ENCODE results near the gene C1RL. TPM values are rescaled to one million over a fixed set of nuclear protein-coding genes. Genes with fewer than 3 reads are reported as not detected.

Gene C1RL
- total RNA-seq, 2 experiments from 2014 or later, result 12.2 to 14.1 TPM

- Mint-ChIP-seq H3K4me1 (ENCODE audit: low read depth) (peaks cover 58% of the 10 kb centered on the region), H3K27me3 (no peaks in the 10 kb centered on the region), H3K36me3 (ENCODE audit: low read depth) (peaks cover 61% of the 10 kb centered on the region), H3K27ac (peak overlapping the region; percentile 78), H3K9me3 (peaks cover 9% of the 10 kb centered on the region), H3K4me3 (peak overlapping the region; percentile 73)
- no peak for TF ChIP-seq CTCF (IDR thresholded peaks at IDR 0.05)
- ATAC-seq (ENCODE audit: poor library complexity) (no peak), DNase-seq (no peak)
- intact Hi-C loops (cut with DNase I, micrococcal nuclease), result loop anchor here (5.0 kb wide), 1 partner anchor 89 kb away; the partner anchor contains the start of gene LPCAT3 (in 2 of the 2)
- ChIA-PET POLR2A (interaction anchor here (1.4 to 3.8 kb wide), 3 partner anchors 161 to 237 kb away, joined by 4 to 56 read pairs (median 23); partner anchors contain the start of genes C12orf57, RNU7-1 and SPSB2), CTCF (no interaction called here)
- no peak overlapping the region for H3K27ac ChIP-seq (ENCODE audit: low read depth in 1 of 2, low read length in 2 of 2)
- no peaks in the 10 kb centered on the region for H3K27me3 ChIP-seq (ENCODE audit: control insufficient read depth in 1 of 2, insufficient read depth in 2 of 2, low read length in 2 of 2)
- peaks cover 42% of the 10 kb centered on the region for H3K4me1 ChIP-seq (ENCODE audit: insufficient read depth, low read length)
- peaks cover 34% of the 10 kb centered on the region for H3K36me3 ChIP-seq (ENCODE audit: insufficient read depth, low read length)
- H3K4me3 ChIP-seq (ENCODE audit: low read length), result no peak overlapping the region
- H3K9me3 ChIP-seq (ENCODE audit: control insufficient read depth in 1 of 2, insufficient read depth in 1 of 2, low read length in 2 of 2), result no peaks in the 10 kb centered on the region
These were observed 2.9 kb downstream of the C1RL start for GRCh38 chr12:7106082-7106481.

GRCh38 chr12:7103837-7104584, 5.0 kb downstream of the C1RL start:
- peaks cover 25% of the 10 kb centered on the region for H3K4me1 ChIP-seq (ENCODE audit: insufficient read depth, low read length)
- Mint-ChIP-seq H3K27me3 (no peaks in the 10 kb centered on the region), H3K4me3 (no peak overlapping the region), H3K36me3 (ENCODE audit: low read depth) (peaks cover 62% of the 10 kb centered on the region), H3K4me1 (ENCODE audit: low read depth) (peaks cover 49% of the 10 kb centered on the region), H3K27ac (no peak overlapping the region), H3K9me3 (peaks cover 9% of the 10 kb centered on the region)
- H3K27ac ChIP-seq (ENCODE audit: low read depth in 1 of 2, low read length in 2 of 2), result no peak overlapping the region
- ATAC-seq (ENCODE audit: poor library complexity) (no peak), DNase-seq (no peak)
- TF ChIP-seq CTCF (IDR thresholded peaks at IDR 0.05), result no peak
- H3K4me3 ChIP-seq (ENCODE audit: low read length), result no peak overlapping the region
- H3K36me3 ChIP-seq (ENCODE audit: insufficient read depth, low read length), result peaks cover 41% of the 10 kb centered on the region
- intact Hi-C loops (cut with DNase I, micrococcal nuclease), result no loop called here
- POLR2A ChIA-PET, result no interaction called here
- CTCF ChIA-PET, result interaction anchor here (1.2 kb wide), 1 partner anchor 9 kb away, joined by 3 read pairs; no protein-coding TSS in a partner anchor
- no peaks in the 10 kb centered on the region for H3K9me3 ChIP-seq (ENCODE audit: control insufficient read depth in 1 of 2, insufficient read depth in 1 of 2, low read length in 2 of 2)
- no peaks in the 10 kb centered on the region for H3K27me3 ChIP-seq (ENCODE audit: control insufficient read depth in 1 of 2, insufficient read depth in 2 of 2, low read length in 2 of 2)

- TF ChIP-seq CTCF (IDR thresholded peaks at IDR 0.05), result no peak
- Mint-ChIP-seq H3K4me3 (no peak overlapping the region), H3K9me3 (peaks cover 9% of the 10 kb centered on the region), H3K36me3 (ENCODE audit: low read depth) (peaks cover 59% of the 10 kb centered on the region), H3K27ac (no peak overlapping the region), H3K27me3 (no peaks in the 10 kb centered on the region), H3K4me1 (ENCODE audit: low read depth) (peaks cover 37% of the 10 kb centered on the region)
- no peak for DNase-seq
- Histone ChIP-seq H3K27ac (ENCODE audit: low read depth in 1 of 2, low read length in 2 of 2) (no peak overlapping the region), H3K27me3 (ENCODE audit: control insufficient read depth in 1 of 2, insufficient read depth in 2 of 2, low read length in 2 of 2) (no peaks in the 10 kb centered on the region), H3K9me3 (ENCODE audit: control insufficient read depth in 1 of 2, insufficient read depth in 1 of 2, low read length in 2 of 2) (no peaks in the 10 kb centered on the region), H3K4me1 (ENCODE audit: insufficient read depth, low read length) (peaks cover 18% of the 10 kb centered on the region), H3K36me3 (ENCODE audit: insufficient read depth, low read length) (peaks cover 47% of the 10 kb centered on the region), H3K4me3 (ENCODE audit: low read length) (no peak overlapping the region)
- CTCF ChIA-PET, result interaction anchor here (2.0 kb wide), 1 partner anchor 230 kb away, joined by 6 read pairs; the partner anchor contains the start of gene SPSB2
- ATAC-seq (ENCODE audit: poor library complexity), result no peak
- POLR2A ChIA-PET, result no interaction called here
- intact Hi-C loops (cut with DNase I, micrococcal nuclease), result no loop called here
These were observed 6.4 kb downstream of the C1RL start for GRCh38 chr12:7102582-7102981.
